Measurements from ENCODE around the gene KRCC1. TPM values are rescaled to one million over a fixed set of nuclear protein-coding genes. Genes with fewer than 3 reads are reported as not detected.

The KRCC1 gene
- total RNA-seq, 4 donors from 2014 or later = 20.0 to 29.5 (median 27.2) TPM

GRCh38 chr2:88087763-88088162 lies 32.2 kb upstream of the KRCC1 start:
- no peak for ATAC-seq
- DNase-seq = no peak
- Histone ChIP-seq H3K4me3 (no peak overlapping the region), H3K27ac (peak overlapping the region in 2 of 4 donors; percentile 3 to 35), H3K36me3 (peaks cover 0 to 59% of the 10 kb centered on the region in 2 donors), H3K9me3 (no peaks in the 10 kb centered on the region), H3K27me3 (no peaks in the 10 kb centered on the region), H3K4me1 (peaks cover 8 to 17% of the 10 kb centered on the region in 2 donors)
- in situ Hi-C loops (cut with MboI; ENCODE audit: low sequenced_read_pairs in 4 of 4) = no loop called here
- TF ChIP-seq, protein P1, sequence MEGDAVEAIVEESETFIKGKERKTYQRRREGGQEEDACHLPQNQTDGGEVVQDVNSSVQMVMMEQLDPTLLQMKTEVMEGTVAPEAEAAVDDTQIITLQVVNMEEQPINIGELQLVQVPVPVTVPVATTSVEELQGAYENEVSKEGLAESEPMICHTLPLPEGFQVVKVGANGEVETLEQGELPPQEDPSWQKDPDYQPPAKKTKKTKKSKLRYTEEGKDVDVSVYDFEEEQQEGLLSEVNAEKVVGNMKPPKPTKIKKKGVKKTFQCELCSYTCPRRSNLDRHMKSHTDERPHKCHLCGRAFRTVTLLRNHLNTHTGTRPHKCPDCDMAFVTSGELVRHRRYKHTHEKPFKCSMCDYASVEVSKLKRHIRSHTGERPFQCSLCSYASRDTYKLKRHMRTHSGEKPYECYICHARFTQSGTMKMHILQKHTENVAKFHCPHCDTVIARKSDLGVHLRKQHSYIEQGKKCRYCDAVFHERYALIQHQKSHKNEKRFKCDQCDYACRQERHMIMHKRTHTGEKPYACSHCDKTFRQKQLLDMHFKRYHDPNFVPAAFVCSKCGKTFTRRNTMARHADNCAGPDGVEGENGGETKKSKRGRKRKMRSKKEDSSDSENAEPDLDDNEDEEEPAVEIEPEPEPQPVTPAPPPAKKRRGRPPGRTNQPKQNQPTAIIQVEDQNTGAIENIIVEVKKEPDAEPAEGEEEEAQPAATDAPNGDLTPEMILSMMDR (IDR thresholded peaks at IDR 0.05 in 4 of 5, conservative IDR thresholded peaks at IDR 0.05 in 1 of 5) = no peak
- TF ChIP-seq POLR2A (IDR thresholded peaks at IDR 0.05) = no peak
- intact Hi-C loops (cut with DNase I; ENCODE audit: low total_unique reads) = no loop called here

- H3K36me3 ChIP-seq = peaks cover 0 to 52% of the 10 kb centered on the region in 2 donors
- ATAC-seq = no peak
- in situ Hi-C loops (cut with MboI; ENCODE audit: low sequenced_read_pairs in 4 of 4) = no loop called here
Measured at GRCh38 chr2:88087073-88087472, 31.5 kb upstream of the KRCC1 start.

GRCh38 chr2:88086401-88086800 lies 30.8 kb upstream of the KRCC1 start:
- in situ Hi-C loops (cut with MboI; ENCODE audit: low sequenced_read_pairs in 4 of 4) (no loop called here), intact Hi-C loops (cut with DNase I; ENCODE audit: low total_unique reads) (no loop called here)
- no peak for ATAC-seq
- Histone ChIP-seq H3K4me1 (peaks cover 19 to 20% of the 10 kb centered on the region in 2 donors), H3K9me3 (no peaks in the 10 kb centered on the region), H3K4me3 (no peak overlapping the region), H3K36me3 (peaks cover 0 to 45% of the 10 kb centered on the region in 2 donors), H3K27me3 (no peaks in the 10 kb centered on the region), H3K27ac (peak overlapping the region; percentile 31 to 69 (median 56))
- TF ChIP-seq, protein P1 (IDR thresholded peaks at IDR 0.05 in 4 of 5, conservative IDR thresholded peaks at IDR 0.05 in 1 of 5) = no peak
- TF ChIP-seq POLR2A (IDR thresholded peaks at IDR 0.05) = no peak
- no peak for DNase-seq

More at GRCh38 chr2:88087073-88087472, 31.5 kb upstream of the KRCC1 start:
- DNase-seq = no peak
- Histone ChIP-seq H3K9me3 (no peaks in the 10 kb centered on the region), H3K27me3 (no peaks in the 10 kb centered on the region), H3K27ac (peak overlapping the region in 3 of 4 donors; percentile 3 to 35 (median 10)), H3K4me3 (no peak overlapping the region), H3K4me1 (peaks cover 14 to 17% of the 10 kb centered on the region in 2 donors)
- intact Hi-C loops (cut with DNase I; ENCODE audit: low total_unique reads) = no loop called here
- TF ChIP-seq, protein P1 (IDR thresholded peaks at IDR 0.05 in 4 of 5, conservative IDR thresholded peaks at IDR 0.05 in 1 of 5) = no peak
- no peak for TF ChIP-seq POLR2A (IDR thresholded peaks at IDR 0.05)

DNA sequence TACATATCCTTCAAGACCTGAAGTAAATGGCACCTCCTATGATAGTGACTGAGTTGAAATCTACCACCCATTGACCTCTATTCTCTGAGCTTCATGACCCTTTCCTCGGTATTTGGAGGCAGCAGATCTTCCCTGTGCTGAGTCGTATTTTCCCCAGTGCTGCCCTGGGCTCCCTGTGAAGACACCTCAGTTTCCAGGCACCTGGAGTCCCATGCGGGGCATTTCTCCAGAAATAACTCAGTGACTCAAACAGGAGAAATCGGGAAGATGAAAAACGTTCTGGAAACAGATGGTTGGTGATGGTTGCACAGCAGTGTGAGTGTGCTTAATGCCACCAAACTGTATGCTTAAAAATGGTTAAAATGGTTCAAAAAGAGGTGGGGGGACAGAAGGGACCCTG lies 30.0 kb upstream of the KRCC1 start:
- intact Hi-C loops (cut with DNase I; ENCODE audit: low total_unique reads) (no loop called here), in situ Hi-C loops (cut with MboI; ENCODE audit: low sequenced_read_pairs in 4 of 4) (no loop called here)
- peak overlapping the region; percentile 31 to 69 (median 56) for H3K27ac ChIP-seq
- DNase-seq = no peak
- no peak overlapping the region for H3K4me3 ChIP-seq
- TF ChIP-seq POLR2A (IDR thresholded peaks at IDR 0.05) = no peak
- peaks cover 27% of the 10 kb centered on the region in 2 donors for H3K4me1 ChIP-seq
- no peaks in the 10 kb centered on the region for H3K9me3 ChIP-seq
- peak in 1 of 2 donors; percentile 16 for ATAC-seq
- peaks cover 0 to 37% of the 10 kb centered on the region in 2 donors for H3K36me3 ChIP-seq
- H3K27me3 ChIP-seq = no peaks in the 10 kb centered on the region

DNA sequence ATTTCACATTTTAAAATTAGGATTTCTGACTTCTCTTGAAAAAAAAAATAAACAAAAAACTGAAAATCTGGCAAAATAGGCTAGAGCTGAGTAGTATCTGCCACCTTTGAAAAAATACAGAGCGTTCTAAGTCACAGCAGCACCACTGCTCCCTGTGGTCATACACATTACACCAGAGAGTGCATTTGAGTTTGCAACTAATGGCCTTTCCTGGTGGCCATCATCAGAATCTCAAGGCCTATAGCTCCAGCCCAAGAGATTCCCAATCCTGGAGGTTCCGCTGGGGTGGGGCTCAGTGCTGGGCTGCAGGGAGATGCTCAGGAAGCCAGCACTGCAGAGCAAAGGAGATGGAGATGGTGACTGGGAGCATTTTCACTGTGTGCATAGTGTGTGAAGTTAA lies 29.5 kb upstream of the KRCC1 start:
- in situ Hi-C loops (cut with MboI; ENCODE audit: low sequenced_read_pairs in 4 of 4) (no loop called here), intact Hi-C loops (cut with DNase I; ENCODE audit: low total_unique reads) (no loop called here)
- Histone ChIP-seq H3K36me3 (peaks cover 0 to 35% of the 10 kb centered on the region in 2 donors), H3K27ac (peak overlapping the region in 3 of 4 donors; percentile 14 to 57 (median 56)), H3K4me1 (peaks cover 28 to 30% of the 10 kb centered on the region in 2 donors), H3K9me3 (no peaks in the 10 kb centered on the region), H3K4me3 (no peak overlapping the region), H3K27me3 (no peaks in the 10 kb centered on the region)
- TF ChIP-seq, protein P1 (IDR thresholded peaks at IDR 0.05 in 4 of 5, conservative IDR thresholded peaks at IDR 0.05 in 1 of 5) = no peak
- ATAC-seq (no peak), DNase-seq (no peak)
